ENCODE results near the gene CFP. TPM values are rescaled to one million over a fixed set of nuclear protein-coding genes. Genes with fewer than 3 reads are reported as not detected.

Gene CFP
- polyA plus RNA-seq, 4 donors: 0.95 to 2.7 (median 1.7) TPM

- no peak for DNase-seq (ENCODE audit: low read depth in 4 of 4, low spot score in 3 of 4)
Measured at GRCh38 chrX:47577424-47577823, 52.3 kb downstream of the CFP start.

- DNase-seq (ENCODE audit: low read depth in 4 of 4, low spot score in 3 of 4): no peak
Measured at GRCh38 chrX:47576021-47576898, 53.5 kb downstream of the CFP start.

GRCh38 chrX:47574547-47575301, 55.0 kb downstream of the CFP start:
- no peak for DNase-seq (ENCODE audit: low read depth in 4 of 4, low spot score in 3 of 4)

- no peak for DNase-seq (ENCODE audit: low read depth in 4 of 4, low spot score in 3 of 4)
Measured at GRCh38 chrX:47574076-47574546, 55.6 kb downstream of the CFP start.

- peak in 1 of 4 donors; percentile 58 for DNase-seq (ENCODE audit: low read depth in 4 of 4, low spot score in 3 of 4)
Measured at GRCh38 chrX:47573341-47574075, 56.2 kb downstream of the CFP start.

Other genes with a start within 250 kb of the CFP start
- 10 to 100 TPM; 13.0 to 15.1 (median 13.7) TPM for gene ZNF41, start 146.7 kb downstream of the CFP start, polyA plus RNA-seq (ENCODE audit: insufficient read length in 4 of 4)
- gene ARAF, start 68.7 kb downstream of the CFP start, polyA plus RNA-seq (ENCODE audit: insufficient read length in 4 of 4): 10 to 100 TPM; 51.1 to 76.6 (median 57.0) TPM
- gene TIMP1, start 47.5 kb downstream of the CFP start, polyA plus RNA-seq (ENCODE audit: insufficient read length in 4 of 4): 100 to 1,000 TPM in 1 of 4 donors, 10 to 100 TPM in 3; 84.5 to 230 (median 94.0) TPM
- gene SYN1, start 10.1 kb downstream of the CFP start, polyA plus RNA-seq (ENCODE audit: insufficient read length in 4 of 4): 1 to 10 TPM; 4.2 to 8.7 (median 6.1) TPM
- gene ELK1, start 20.6 kb upstream of the CFP start, polyA plus RNA-seq (ENCODE audit: insufficient read length in 4 of 4): 10 to 100 TPM; 26.6 to 35.8 (median 30.5) TPM
- gene UXT, start 29.2 kb upstream of the CFP start, polyA plus RNA-seq (ENCODE audit: insufficient read length in 4 of 4): 100 to 1,000 TPM in 3 of 4 donors, 10 to 100 TPM in 1; 87.5 to 119 (median 112) TPM
- 1 to 10 TPM; 6.0 to 8.3 (median 7.3) TPM for gene ZNF81, start 207.0 kb upstream of the CFP start, polyA plus RNA-seq (ENCODE audit: insufficient read length in 4 of 4)